ENCODE data around the gene DYNLRB1.

DYNLRB1 gene

DNA sequence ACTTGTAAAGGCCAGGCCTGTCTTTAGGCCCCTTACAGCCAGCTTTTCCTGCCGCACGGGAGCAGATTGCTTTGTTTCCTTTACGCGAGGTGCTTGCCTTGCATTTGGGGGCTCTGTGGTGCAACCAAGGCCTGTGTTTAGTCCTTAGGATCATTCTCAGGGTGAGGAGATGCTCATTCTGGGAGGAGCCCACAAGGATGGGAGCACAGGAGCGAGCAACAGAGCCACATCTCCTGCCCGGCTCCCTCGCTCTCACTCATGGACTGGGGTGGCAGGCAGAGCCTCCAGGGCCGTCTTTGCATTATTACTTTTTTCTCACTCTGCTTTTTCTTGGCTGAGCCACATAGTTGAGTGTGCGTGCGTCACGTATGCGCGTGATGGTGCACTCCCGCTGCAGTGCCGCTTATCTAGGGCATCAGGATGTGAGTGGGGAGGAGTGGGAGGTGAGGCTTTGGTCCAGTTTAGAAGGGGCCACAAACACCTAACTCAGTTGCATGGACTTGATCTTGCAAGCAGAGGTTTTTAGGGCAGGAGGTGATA lies 19.1 kb downstream of the DYNLRB1 start:
- DNase-seq = no peak

DNA sequence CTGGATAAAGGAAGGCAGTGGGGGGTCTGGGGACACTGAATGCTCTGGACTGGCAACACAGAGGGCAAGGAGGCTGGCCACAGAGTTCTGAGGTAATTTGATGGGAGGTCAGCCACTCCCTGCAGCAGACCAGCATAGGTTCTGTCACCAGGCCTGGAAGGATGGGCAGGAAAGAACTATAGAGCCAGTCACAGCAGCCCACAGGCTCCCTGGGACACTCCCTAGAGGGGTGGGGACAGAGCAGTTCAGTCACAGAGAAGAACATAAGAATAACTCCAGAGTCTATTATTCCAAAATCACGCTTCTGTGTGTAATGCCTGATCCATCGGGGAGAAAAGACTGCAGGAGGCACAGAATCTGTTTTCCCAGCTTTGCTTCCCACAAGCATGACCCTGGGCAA lies 19.6 kb downstream of the DYNLRB1 start:
- no peak for DNase-seq

DNA sequence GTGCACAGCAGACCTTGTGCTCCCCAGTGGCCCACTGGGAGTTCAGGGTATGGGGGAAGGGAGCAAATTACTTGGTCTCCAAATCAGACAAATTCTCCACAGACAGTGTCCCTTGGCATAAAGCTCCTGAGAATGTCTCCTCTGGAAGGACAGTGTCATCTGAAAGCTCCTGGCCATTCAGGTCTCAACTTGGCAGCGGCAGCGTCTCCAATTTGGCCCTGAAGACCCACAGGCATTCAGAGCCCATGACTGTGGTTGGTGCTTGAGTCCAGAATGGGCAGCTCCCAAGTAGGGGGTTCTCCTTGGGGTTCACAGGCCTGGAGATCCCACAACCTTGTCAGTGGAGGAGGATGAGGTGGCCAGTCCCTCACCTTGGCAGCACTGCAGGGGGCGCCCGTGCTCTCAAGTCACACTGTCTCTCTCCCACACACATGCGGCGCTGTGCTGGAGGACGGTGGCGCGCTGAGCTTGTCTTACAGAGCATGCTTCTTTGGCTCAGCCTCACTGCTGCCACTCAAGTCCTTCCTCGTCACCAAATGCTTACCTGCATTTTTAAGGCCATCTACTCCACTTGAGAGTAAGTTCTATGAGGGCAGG lies 20.7 kb downstream of the DYNLRB1 start:
- DNase-seq = peak; percentile 30 to 51

DNA sequence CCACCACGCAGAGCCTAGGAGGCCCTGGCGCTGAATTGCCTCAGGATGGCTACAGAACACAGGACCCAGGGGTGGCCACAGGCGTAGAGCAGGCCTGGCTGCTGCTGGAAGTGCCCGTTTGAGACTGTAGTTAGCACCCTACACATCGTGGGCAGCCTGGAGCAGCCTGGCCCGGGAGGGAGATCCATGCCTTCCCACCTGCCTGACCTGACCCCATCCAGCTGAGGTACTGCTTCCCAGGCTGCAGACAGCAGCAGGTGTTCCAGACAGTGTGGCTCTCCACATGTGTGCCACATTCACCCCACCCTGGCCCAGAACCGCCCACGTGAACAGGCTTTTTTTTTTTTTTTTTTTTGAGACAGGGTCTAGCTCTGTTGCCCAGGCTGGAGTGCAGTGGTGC lies 21.4 kb downstream of the DYNLRB1 start:
- no peak for DNase-seq

DNA sequence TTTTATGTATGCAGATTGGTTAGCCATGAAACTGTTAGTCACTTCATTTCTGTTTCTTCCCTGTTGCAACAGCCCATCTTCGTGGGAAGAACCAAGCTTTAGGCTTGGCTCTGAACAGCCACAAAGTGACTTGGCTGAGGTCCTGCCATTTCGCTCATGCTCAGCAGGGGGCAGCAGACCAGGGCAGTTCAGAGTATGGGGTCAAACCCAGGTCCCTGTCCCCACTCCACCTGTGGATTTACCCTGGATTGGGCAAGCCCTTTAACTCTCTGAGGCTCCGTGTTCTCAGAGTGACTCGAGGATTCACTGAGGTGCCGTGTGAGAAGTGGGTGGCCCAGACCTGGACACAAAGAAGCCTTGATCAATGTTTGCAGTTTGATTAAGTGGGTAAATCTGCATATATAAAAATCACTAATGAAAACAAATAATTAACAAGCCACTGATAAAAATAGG lies 22.5 kb downstream of the DYNLRB1 start:
- DNase-seq = peak; percentile 48 to 60

DNA sequence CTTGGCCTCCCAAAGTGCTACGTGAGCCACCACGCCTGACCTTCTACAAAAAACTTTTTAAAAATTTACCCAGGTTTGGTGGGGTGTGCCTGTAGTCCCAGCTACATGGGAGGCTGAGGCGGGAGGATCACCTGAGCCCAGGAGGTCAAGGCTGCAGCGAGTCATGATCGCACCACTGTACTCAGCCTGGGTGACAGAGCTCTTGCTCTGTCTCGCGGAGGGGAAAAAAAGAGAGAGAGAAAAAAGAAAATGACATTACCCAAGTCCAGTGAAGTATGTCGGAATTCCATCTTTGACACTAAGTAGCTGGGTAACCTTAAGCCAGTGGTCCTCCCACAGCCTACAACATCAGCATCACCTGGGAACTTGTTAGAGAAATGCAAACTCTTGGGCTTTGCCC lies 23.5 kb downstream of the DYNLRB1 start:
- no peak for DNase-seq

DNA sequence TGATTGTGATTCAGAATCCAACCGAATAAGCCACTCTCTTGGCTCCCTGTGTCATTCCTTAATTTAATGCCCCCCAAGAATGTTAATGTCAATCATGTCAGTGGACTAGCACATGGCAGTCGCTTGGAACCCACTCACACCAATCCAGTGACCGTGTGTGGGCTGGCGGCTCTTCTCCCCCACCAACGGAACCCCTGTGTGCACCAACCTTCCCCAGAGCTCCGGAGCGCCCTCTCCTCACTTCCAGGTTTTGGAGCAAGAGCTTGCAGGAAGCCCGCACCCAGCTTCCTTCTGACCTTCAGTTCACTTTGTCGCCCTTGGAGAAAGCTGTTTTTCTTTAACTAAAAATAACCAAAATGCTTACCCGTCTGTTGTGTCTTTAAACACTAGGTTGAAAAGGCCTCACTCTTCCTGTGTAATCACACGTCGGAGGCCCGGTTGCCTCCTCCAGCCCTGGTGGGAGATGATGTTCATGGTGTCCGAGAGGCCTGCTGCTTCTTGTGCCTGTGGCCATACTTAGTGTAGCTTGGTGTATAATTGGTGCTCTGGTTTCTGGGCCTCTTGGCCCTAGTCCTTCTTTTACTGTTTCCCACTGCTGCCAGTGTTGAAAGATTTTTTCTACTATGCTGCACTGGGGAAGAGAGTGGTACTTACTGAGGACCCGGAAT lies 24.5 kb downstream of the DYNLRB1 start:
- no peak for DNase-seq

DNA sequence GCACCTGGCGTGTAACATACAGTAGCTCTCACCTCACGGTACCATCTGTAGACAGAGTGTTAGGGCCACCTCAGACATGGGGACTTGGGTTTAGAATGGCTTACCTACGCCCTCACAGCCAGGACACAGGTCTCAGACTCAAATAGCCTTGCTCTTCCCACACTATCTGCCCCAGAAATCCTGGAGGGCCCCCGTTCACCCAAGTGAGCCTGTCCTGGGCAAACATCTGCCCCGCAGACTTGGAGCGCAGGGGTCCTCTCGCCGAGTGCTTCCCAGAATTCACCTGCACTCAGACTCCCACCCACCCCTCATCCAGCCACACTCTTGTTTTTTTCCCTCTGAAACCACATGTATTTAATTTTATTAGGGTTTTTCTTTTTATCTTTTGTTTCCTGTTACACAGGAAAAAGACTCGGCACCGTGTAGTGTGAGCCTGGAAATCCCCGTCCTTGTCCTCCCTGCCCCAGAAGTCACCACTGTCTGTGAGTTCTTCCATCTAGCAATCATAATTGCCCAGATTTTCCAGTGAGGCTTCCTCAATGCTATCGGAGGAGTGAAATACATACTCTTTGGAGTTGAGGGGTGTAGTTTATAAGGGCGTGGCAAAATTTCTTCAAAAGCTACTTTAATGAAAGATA lies 25.2 kb downstream of the DYNLRB1 start:
- peak in 1 of 2 donors; percentile 62 for DNase-seq

DNA sequence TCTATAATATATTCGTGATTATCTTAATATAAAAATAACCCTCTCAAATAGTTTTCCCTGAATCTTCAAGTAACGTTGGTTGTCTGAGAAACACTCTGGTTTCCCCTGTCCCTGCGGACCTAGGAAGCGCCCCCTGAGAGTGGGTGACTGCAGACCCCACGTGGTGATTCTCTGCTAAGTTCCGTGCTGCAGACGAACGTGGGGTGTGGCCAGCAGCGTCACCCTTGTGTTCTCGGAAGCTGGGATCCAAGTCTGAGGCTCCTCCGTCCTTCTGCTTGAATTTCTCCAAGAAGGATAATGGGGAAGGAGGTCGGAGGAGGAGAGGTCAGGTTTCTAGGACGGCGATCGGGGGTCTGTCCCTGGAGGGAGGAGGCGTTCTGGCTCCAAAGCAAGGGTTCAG lies 25.7 kb downstream of the DYNLRB1 start:
- DNase-seq = no peak

DNA sequence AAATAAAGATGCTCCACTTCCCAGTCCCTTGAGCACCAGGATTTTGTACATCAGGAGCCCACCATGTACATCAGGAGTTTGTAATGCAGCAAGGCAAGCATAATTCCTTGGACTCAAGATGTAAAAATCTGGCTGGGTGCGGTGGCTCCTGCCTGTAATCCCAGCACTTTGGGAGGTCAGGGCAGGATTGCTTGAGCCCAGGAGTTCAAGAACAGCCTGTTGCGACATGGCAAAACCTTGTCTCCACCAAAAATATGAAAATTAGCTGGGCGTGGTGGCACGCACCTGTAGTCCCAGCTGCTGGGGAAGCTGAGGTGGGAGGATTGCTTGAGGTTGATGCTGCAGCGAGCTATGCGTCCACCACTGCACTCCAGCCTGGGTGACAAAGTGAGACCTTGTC lies 26.2 kb downstream of the DYNLRB1 start:
- DNase-seq = no peak

DNA sequence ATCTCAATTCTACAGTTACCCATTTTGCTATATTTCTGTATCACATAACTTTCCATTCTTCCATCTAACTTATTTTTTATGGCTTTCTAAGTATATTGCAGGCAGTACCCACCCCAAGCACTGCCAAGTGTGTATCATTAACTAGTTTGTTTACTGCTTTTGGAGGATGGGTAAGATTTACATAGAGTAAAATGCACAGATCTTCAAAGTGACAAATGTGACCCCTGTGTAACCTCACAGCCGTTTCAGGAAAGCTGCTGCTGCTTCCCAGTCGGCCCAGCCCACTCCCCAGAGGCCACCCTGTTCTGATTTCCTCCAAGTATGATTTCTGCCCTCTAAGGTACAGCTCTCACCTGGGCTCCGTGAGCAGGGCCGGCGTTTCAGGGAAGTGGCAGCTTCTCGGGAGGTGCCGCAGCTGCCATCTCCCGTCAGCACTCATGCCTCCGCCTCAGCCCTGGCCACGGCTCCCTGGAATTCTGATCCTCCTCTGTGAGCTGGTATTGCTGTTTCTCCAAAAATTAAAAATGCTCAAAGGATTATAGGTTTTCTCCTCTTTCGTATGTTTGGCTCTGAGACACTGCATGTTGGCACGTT lies 27.3 kb downstream of the DYNLRB1 start:
- no peak for DNase-seq

DNA sequence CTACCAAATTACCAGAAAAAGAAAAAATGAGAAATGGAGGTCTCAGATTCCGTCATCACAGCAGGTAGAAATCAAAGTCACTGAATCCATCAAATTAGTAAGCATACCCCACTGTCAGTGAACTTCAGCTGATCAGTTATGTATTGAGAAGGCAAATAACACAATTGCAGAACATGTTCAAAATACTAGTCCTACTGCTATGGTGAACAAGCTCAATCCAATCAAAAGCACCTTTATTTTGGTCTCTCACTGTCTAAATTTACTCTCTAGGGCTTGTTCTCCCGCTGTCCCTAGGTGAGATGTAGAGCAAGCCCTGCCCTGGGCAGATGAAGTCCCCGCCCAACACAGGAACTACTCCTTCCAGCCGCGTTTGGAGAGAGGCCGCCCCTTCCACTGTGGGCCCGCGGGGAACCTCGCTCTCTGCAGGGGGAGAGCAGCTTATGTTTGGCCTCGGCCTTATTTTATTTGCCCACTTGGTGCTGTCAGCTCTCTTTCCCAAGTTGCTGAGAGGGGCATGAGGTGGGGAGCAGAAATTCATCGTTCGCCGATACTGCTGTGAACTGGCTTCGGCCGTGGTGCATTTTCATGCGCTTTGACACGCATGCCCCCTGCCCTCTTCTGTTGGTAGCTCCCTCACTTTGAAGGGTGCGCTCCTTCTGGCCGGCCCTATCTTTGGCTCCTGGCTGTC lies 28.0 kb downstream of the DYNLRB1 start:
- DNase-seq = peak in 1 of 2 donors; percentile 24

DNA sequence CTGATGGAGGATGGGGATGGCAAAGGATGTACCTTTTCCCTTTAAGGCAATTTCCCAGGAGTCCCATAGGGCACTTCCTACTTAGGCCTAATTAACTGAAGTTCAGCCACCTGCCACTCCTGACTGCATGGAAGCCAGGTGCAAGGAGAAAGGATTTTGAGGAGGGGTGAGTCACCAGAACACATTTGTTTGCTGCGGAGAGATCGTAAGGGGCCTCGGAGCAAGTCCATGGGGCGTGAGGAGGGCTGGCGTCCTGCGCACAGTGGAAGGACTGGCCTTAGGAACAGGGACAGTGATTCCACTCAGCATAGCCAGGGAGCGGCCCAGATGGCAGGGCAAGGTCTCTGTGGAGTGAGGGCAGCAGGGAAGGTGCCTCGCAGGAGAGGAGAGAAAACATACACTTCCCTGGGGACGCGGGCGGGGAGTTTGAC lies 30.5 kb downstream of the DYNLRB1 start:
- no peak for DNase-seq

DNA sequence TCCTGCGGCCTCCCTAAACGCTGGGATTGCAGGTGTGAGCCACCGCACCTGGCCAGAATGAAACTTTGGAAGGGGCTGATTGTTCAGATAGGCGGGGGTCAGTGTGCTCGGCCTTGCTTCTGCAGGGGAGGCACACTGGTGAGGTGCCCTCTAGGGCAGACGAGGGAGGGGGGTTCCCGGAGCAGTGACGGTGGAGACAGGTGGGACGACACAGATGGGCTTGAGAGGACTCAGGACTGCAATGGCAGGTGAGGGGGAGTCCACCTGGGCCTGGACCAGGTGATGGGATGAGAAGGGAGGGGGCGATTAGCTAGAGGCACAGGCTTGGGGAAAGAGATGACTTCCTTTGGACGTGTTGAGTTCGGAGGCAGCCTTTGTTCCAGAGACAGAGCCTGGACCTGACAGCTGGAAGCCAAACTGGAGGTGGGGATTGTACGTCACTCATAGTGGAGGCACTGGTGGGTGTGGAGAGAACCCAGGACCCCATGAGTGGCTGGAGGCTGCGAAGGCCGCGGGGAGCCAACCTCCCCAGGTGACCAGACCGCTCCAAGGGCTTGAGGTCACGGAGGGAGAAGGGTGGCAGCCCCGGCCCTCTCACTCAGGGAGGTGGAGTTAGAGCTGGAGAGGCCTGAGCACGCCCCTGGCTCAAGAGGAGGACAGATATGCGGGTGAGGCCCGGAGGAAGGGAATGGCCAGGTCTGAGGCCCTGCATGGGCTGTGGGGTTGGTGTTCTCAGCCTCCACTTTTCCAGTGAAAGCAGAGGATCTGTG lies 31.8 kb downstream of the DYNLRB1 start:
- no peak for DNase-seq

DNA sequence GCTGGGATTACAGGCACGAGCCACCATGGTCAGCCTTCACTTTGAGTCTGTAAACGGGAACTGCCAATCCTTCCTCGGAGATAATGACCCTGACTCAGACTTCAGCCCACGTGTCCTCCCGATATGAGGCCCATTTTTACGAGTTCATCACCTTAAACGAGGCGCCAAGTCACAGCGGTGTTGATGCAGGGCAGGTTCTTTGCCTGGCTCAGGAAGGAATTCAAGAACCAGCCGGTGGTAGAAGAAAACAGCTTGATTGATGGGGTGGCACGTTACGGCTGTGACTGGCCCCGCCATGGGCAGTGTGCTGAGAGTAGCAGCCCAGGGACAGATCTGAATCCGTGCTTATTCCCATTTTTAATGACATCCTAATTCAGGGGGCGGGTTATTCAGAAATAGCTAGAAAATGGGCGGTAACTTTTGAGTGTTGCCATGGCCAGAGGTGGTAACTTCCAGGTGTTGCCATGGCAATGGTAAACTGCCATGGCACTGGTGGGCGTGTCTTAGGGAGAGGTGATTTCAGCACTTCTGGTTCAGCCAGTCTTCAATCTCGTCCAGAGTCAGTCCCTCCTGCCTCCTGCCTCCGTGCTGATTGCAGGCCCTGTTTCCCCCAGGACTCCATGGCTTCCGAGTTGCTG lies 33.2 kb downstream of the DYNLRB1 start:
- DNase-seq = peak in 1 of 2 donors; percentile 27

DNA sequence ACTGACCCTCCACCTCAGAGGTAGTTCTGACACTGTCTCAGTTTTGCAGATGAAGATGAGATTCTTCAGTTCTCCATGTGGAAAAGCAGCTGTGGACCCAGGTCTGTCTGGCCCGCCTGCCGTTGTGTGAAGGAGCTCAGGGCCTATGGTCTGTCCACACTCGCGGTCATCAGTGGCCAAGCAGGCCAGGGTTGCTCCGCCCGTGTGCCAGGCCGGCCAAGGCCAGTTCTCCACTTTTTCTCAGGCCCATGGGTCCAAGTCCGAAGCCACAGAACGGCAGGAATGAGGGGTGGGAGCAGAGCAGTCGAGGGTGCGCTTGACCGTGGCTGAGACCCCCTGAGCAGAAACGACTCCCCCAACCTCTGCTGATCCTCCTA lies 33.7 kb downstream of the DYNLRB1 start:
- no peak for DNase-seq

DNA sequence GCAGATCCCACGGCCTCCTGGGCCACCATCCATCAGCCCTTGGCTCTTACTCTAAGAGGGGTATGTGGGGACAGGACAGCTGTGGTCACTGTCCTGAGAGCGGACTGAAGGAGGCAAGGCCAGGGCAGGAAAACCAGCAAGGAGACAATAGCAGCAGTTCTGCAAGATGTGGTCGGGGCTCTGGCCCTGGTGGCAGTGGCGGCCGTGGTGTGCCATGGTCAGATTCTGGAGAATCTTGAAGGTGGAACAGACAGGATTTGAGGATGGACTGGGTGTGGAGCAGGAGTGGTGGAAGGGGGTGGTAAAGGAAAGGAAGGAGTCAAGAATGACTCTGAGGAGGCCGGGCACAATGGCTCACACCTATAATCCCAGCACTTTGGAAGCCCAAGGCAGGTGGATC lies 36.3 kb downstream of the DYNLRB1 start:
- no peak for DNase-seq

DNA sequence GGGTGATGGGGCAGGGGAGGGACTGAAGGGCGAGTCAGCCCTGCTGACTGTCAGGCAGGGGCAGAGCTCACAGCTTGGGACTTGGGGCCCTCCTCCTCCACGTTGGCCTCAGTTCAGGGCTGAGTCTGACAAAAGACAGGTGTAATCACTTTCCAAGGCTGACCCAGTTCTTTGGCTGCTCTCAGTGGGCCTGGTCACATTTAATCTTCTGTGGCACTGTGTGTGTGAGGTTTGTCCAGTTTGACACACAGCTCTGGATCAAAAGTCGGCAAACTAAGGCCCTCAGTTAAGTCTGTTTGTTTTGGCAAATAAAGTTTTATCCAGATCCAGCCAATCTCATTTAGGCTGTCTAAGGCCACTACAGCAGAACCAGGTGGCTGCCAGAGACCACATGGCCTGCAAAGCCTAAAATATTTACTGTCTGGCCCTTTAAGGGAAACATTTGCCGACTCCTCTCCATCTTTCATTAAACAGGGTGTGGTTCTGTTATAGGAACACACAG lies 37.2 kb downstream of the DYNLRB1 start:
- DNase-seq = no peak

DNA sequence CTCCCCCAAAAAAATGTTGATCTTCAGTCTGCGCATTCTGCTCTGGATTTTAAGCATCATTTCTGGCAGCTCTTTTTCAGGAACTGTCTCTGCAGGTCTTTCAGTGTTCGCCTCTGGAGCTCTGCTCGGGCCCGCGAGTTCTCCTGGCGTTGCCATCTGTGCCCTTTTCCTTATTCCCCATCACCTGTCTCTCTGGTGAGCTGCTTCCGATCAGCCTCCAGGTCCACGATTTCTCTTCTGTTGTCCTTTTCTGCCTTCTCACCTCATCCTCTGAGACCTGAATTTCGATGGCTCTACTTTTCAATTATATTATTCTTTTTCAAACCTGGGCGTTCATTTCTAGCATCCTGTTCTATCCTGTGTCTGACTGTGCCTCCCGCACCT lies 41.7 kb downstream of the DYNLRB1 start:
- no peak for DNase-seq

DNA sequence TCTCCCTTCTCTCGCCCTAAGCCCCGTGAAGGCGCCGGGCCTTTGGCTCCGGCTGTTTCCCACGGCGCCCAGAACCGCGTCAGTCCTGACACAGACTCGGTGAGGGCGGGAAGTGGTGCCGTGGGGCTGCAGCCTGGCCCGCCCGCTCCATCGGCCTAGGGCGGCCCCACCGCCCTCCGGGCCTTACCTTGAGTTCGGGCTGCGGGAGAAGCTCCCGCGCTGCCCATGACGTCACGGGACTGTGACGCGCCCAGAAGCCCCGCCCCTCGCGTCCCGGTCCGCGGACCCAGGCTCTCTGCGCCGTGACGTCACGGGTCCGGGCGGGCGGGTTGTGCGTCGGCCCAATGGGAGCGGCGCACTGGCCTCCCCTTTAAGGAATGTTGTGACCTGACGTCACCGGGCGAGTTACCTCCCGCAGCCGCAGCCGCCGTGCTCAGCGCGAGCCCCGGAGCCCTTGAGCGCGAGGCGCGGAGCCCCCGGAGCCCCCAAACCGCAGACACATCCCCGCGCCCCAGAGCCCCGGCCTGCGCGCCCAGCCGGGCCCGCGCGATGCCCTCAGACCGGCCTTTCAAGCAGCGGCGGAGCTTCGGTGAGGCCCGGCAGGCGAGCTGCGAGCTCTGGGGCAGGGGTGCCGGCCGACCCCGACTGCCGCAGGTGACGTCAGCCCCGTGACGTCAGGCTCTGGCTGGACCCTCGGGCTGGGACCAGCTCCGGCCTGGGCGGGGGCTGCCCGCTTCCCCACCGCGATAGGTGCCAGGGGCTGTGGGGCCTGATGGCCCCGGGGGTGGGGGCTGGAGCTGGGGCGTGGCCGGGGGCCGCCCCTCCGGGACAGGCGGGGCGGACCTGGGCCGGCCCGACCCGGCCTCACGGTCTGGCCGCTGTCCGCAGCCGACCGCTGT lies 42.3 kb downstream of the DYNLRB1 start, which contains the start of gene MAP1LC3A:
TSS of gene MAP1LC3A (plus strand) at position 399 of the 899 bp plus-strand sequence. CDS start at position 550, 151 bp downstream.
- DNase-seq = peak; percentile 97
